ENCODE results near the gene SLC9A7.

The SLC9A7 gene

GRCh38 chrX:46576458-46576857, 182.5 kb downstream of the SLC9A7 start:
- H3K9ac ChIP-seq (ENCODE audit: low read depth, low read length, poor library complexity, severe bottlenecking) = peak overlapping the region; percentile 48
- no peaks in the 10 kb centered on the region for H4K20me1 ChIP-seq (ENCODE audit: insufficient read depth, low read length, poor library complexity, severe bottlenecking)
- H3K4me1 ChIP-seq (ENCODE audit: insufficient read depth, low read length, poor library complexity, severe bottlenecking) = peaks cover 20% of the 10 kb centered on the region
- no peaks in the 10 kb centered on the region for H3K36me3 ChIP-seq (ENCODE audit: insufficient read depth, low read length)
- no peaks in the 10 kb centered on the region for H3K9me3 ChIP-seq (ENCODE audit: insufficient read depth, low read depth, low read length)
- H3K79me2 ChIP-seq (ENCODE audit: insufficient read depth, low read length) = peaks cover 3% of the 10 kb centered on the region
- TF ChIP-seq EZH2phosphoT487 (IDR thresholded peaks at IDR 0.05; ENCODE audit: borderline replicate concordance) = no peak
- H2AFZ ChIP-seq (ENCODE audit: low read length) = 0 out of 2 replicates have a peak overlapping the region, but pooled peaks have one; percentile 56
- H3F3A ChIP-seq (ENCODE audit: low read depth) = no peaks in the 10 kb centered on the region
- H3K4me2 ChIP-seq (ENCODE audit: low read depth, low read length, poor library complexity, severe bottlenecking) = peak overlapping the region; percentile 80
- H3K4me3 ChIP-seq (ENCODE audit: low read length, poor library complexity, severe bottlenecking) = peak overlapping the region; percentile 71
- no peaks in the 10 kb centered on the region for H3K9me2 ChIP-seq (replicated peaks; ENCODE audit: low read depth, low read length)
- H3K27me3 ChIP-seq (ENCODE audit: insufficient read depth, low read length, poor library complexity, severe bottlenecking) = no peaks in the 10 kb centered on the region

- Histone ChIP-seq H3F3A (ENCODE audit: low read depth) (no peaks in the 10 kb centered on the region), H4K20me1 (ENCODE audit: insufficient read depth, low read length, poor library complexity, severe bottlenecking) (no peaks in the 10 kb centered on the region), H2AFZ (ENCODE audit: low read length) (0 out of 2 replicates have a peak overlapping the region, but pooled peaks have one; percentile 56), H3K27me3 (ENCODE audit: insufficient read depth, low read length, poor library complexity, severe bottlenecking) (no peaks in the 10 kb centered on the region), H3K9ac (ENCODE audit: low read depth, low read length, poor library complexity, severe bottlenecking) (peak overlapping the region; percentile 48), H3K9me3 (ENCODE audit: insufficient read depth, low read depth, low read length) (no peaks in the 10 kb centered on the region), H3K79me2 (ENCODE audit: insufficient read depth, low read length) (peaks cover 3% of the 10 kb centered on the region), H3K36me3 (ENCODE audit: insufficient read depth, low read length) (no peaks in the 10 kb centered on the region), H3K4me2 (ENCODE audit: low read depth, low read length, poor library complexity, severe bottlenecking) (peak overlapping the region; percentile 80), H3K4me1 (ENCODE audit: insufficient read depth, low read length, poor library complexity, severe bottlenecking) (peaks cover 20% of the 10 kb centered on the region), H3K4me3 (ENCODE audit: low read length, poor library complexity, severe bottlenecking) (peak overlapping the region; percentile 71), H3K9me2 (replicated peaks; ENCODE audit: low read depth, low read length) (no peaks in the 10 kb centered on the region)
- TF ChIP-seq CTCF (conservative IDR thresholded peaks at IDR 0.05; ENCODE audit: low read length) = no peak
- no peak for TF ChIP-seq EZH2phosphoT487 (IDR thresholded peaks at IDR 0.05; ENCODE audit: borderline replicate concordance)
Measured at GRCh38 chrX:46575991-46576392, 182.9 kb downstream of the SLC9A7 start.

GRCh38 chrX:46575586-46575985, 183.3 kb downstream of the SLC9A7 start:
- Histone ChIP-seq H4K20me1 (ENCODE audit: insufficient read depth, low read length, poor library complexity, severe bottlenecking) (no peaks in the 10 kb centered on the region), H3K9me2 (replicated peaks; ENCODE audit: low read depth, low read length) (no peaks in the 10 kb centered on the region), H2AFZ (ENCODE audit: low read length) (0 out of 2 replicates have a peak overlapping the region, but pooled peaks have one; percentile 56), H3K4me3 (ENCODE audit: low read length, poor library complexity, severe bottlenecking) (peak overlapping the region; percentile 71), H3K27me3 (ENCODE audit: insufficient read depth, low read length, poor library complexity, severe bottlenecking) (no peaks in the 10 kb centered on the region), H3K4me1 (ENCODE audit: insufficient read depth, low read length, poor library complexity, severe bottlenecking) (peaks cover 20% of the 10 kb centered on the region), H3K79me2 (ENCODE audit: insufficient read depth, low read length) (peaks cover 3% of the 10 kb centered on the region), H3K9me3 (ENCODE audit: insufficient read depth, low read depth, low read length) (no peaks in the 10 kb centered on the region), H3K9ac (ENCODE audit: low read depth, low read length, poor library complexity, severe bottlenecking) (peak overlapping the region; percentile 48), H3K4me2 (ENCODE audit: low read depth, low read length, poor library complexity, severe bottlenecking) (peak overlapping the region; percentile 80), H3F3A (ENCODE audit: low read depth) (no peaks in the 10 kb centered on the region), H3K36me3 (ENCODE audit: insufficient read depth, low read length) (no peaks in the 10 kb centered on the region)
- TF ChIP-seq EZH2phosphoT487 (IDR thresholded peaks at IDR 0.05; ENCODE audit: borderline replicate concordance) (no peak), CTCF (conservative IDR thresholded peaks at IDR 0.05; ENCODE audit: low read length) (no peak)

- Histone ChIP-seq H3K9ac (ENCODE audit: low read depth, low read length, poor library complexity, severe bottlenecking) (no peak overlapping the region), H3K9me3 (ENCODE audit: insufficient read depth, low read depth, low read length) (no peaks in the 10 kb centered on the region), H3K36me3 (ENCODE audit: insufficient read depth, low read length) (no peaks in the 10 kb centered on the region), H3K4me3 (ENCODE audit: low read length, poor library complexity, severe bottlenecking) (peak overlapping the region; percentile 84), H4K20me1 (ENCODE audit: insufficient read depth, low read length, poor library complexity, severe bottlenecking) (no peaks in the 10 kb centered on the region), H3K4me1 (ENCODE audit: insufficient read depth, low read length, poor library complexity, severe bottlenecking) (peaks cover 20% of the 10 kb centered on the region), H3K27me3 (ENCODE audit: insufficient read depth, low read length, poor library complexity, severe bottlenecking) (no peaks in the 10 kb centered on the region), H3K4me2 (ENCODE audit: low read depth, low read length, poor library complexity, severe bottlenecking) (peak overlapping the region; percentile 90), H2AFZ (ENCODE audit: low read length) (no peak overlapping the region), H3K9me2 (replicated peaks; ENCODE audit: low read depth, low read length) (no peaks in the 10 kb centered on the region), H3K79me2 (ENCODE audit: insufficient read depth, low read length) (peaks cover 3% of the 10 kb centered on the region), H3F3A (ENCODE audit: low read depth) (no peaks in the 10 kb centered on the region)
- TF ChIP-seq CTCF (conservative IDR thresholded peaks at IDR 0.05; ENCODE audit: low read length) = no peak
- TF ChIP-seq EZH2phosphoT487 (IDR thresholded peaks at IDR 0.05; ENCODE audit: borderline replicate concordance) = no peak
Measured at GRCh38 chrX:46574774-46575381, 184.0 kb downstream of the SLC9A7 start.

Measured in Loucy (cell line).